Measurements from ENCODE around the gene JADE2.

Gene JADE2

DNA sequence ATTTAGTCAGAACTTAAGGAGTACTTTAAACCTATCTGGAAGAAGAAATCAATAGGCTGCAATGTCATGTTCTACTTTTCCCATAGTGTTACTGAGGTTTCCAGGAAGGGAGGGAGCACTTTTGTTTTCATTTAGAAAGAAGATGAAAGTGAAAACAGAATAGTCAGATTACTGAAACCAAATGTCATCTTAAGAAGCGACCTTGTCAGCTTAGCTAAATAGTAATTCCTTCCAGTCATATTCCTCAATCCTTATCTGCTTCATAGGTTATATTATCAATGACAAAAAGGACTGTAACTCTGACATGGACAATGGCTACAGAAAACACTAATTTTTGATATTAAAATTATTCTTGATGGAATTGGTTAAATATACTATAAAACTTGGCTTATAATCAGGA lies 79.4 kb downstream of the JADE2 start:
- no peak overlapping the region for H3K4me3 ChIP-seq (ENCODE audit: low read length)
- TF ChIP-seq, protein P1, sequence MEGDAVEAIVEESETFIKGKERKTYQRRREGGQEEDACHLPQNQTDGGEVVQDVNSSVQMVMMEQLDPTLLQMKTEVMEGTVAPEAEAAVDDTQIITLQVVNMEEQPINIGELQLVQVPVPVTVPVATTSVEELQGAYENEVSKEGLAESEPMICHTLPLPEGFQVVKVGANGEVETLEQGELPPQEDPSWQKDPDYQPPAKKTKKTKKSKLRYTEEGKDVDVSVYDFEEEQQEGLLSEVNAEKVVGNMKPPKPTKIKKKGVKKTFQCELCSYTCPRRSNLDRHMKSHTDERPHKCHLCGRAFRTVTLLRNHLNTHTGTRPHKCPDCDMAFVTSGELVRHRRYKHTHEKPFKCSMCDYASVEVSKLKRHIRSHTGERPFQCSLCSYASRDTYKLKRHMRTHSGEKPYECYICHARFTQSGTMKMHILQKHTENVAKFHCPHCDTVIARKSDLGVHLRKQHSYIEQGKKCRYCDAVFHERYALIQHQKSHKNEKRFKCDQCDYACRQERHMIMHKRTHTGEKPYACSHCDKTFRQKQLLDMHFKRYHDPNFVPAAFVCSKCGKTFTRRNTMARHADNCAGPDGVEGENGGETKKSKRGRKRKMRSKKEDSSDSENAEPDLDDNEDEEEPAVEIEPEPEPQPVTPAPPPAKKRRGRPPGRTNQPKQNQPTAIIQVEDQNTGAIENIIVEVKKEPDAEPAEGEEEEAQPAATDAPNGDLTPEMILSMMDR (conservative IDR thresholded peaks at IDR 0.05; ENCODE audit: low read depth, low read length): no peak
- no peak for DNase-seq (ENCODE audit: low read depth)

DNA sequence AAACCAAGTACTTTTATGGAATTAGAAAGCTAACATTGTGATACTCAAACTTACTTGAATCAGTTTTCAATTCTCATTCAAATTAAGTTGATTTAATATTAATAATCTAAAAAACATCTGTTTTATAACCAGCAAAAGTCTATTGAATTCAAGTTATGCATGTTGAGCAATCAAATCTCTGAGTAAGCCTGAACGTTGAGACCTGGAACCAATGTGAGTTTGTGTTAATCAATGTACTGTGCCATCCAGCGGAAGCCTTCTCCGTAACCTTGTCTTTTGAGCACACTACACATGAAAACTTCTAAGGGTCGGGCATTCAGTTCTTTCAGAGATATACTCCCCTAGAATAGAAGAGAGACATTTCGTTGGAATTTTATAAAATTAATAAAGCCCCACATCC lies 81.3 kb downstream of the JADE2 start:
- TF ChIP-seq, protein P1 (conservative IDR thresholded peaks at IDR 0.05; ENCODE audit: low read depth, low read length): no peak
- DNase-seq (ENCODE audit: low read depth): no peak
- H3K4me3 ChIP-seq (ENCODE audit: low read length): no peak overlapping the region

DNA sequence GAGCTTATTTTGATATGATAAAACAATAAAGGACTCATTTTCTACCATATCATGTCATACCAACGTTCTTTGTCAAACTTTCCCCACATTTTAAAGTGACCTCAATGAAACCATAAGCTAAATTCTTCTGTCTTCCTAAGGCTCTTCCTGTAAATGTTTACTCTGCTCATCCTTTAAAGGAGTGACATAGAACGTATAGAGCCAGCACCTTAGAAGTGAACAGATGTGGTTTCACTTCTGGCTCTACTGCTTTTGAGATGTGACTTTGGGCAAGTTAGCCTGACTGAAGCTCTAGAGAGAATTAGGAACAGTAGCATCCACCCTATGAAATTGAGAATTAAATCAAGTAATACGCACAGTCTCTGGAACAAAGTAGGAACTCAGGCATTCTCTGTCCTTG lies 83.1 kb downstream of the JADE2 start:
- no peak overlapping the region for H3K4me3 ChIP-seq (ENCODE audit: low read length)
- DNase-seq (ENCODE audit: low read depth): no peak
- TF ChIP-seq, protein P1 (conservative IDR thresholded peaks at IDR 0.05; ENCODE audit: low read depth, low read length): no peak

DNA sequence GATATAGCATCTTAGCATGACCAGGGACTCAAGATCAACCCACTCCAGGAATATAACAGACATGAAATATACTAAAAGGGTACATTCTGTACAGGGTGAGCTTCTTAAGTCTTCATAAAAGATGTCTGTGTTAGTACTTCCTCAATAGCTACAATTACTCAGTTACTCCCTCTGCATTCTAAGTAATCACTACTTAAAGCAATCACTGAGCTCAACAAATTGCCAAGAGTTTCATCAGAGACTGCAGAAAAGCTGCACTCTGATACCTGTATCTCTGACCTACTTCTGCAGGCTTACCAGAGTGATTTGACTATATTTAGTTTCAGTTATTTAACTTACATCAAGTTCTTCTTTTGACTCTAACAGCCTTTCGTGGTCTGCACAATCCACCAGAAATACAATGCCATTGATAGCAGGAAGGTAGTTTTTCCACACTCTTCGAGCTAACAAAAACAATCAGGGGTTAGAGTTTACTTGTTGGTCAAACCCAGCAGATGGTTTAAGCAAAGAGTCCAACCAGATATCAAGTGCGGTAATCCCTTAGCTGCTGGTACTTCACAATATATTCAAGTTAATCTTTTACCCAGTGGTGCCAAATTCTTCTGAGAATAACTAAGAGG lies 83.9 kb downstream of the JADE2 start:
- no peak overlapping the region for H3K4me3 ChIP-seq (ENCODE audit: low read length)
- TF ChIP-seq, protein P1 (conservative IDR thresholded peaks at IDR 0.05; ENCODE audit: low read depth, low read length): no peak
- DNase-seq (ENCODE audit: low read depth): no peak

DNA sequence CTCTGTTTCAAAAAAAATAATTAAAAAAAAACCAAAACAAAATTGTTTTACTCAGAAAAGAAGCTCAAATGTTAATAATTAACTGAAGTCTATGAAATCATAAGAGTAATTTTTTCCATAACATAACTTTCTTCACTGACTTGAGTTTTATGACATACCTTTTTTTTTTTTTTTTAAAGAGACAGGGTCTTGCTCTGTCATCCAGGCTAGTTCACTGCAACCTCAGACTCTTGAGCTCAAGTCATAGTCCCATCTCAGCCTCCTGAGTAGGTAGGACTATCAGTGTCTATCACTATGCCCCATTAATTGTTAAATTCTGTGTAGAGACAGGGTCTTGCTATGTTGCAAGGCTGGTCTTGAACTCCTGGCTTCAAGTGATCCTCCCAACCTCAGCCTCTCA lies 85.3 kb downstream of the JADE2 start:
- TF ChIP-seq, protein P1 (conservative IDR thresholded peaks at IDR 0.05; ENCODE audit: low read depth, low read length): no peak
- no peak overlapping the region for H3K4me3 ChIP-seq (ENCODE audit: low read length)
- DNase-seq (ENCODE audit: low read depth): no peak

DNA sequence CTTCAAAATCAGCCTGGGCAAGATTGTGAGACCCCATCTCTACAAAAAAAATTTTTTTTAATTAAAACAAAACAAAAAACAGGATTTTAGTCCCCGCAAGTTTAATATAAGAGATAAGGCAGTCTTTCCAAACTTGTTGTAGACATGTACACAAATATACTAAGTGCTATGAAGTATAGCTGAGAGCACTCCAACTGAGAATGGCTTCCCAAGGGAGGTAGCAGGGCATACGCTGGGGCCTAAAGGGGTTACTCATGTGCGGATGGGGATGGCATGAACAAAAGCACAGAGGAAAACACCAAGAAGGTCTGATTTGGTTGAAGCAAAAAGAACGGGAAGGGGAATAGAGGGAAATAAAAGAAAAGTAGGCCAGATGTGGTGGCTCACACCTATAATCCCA lies 86.0 kb downstream of the JADE2 start:
- TF ChIP-seq, protein P1 (conservative IDR thresholded peaks at IDR 0.05; ENCODE audit: low read depth, low read length): no peak
- no peak overlapping the region for H3K4me3 ChIP-seq (ENCODE audit: low read length)
- DNase-seq (ENCODE audit: low read depth): no peak

DNA sequence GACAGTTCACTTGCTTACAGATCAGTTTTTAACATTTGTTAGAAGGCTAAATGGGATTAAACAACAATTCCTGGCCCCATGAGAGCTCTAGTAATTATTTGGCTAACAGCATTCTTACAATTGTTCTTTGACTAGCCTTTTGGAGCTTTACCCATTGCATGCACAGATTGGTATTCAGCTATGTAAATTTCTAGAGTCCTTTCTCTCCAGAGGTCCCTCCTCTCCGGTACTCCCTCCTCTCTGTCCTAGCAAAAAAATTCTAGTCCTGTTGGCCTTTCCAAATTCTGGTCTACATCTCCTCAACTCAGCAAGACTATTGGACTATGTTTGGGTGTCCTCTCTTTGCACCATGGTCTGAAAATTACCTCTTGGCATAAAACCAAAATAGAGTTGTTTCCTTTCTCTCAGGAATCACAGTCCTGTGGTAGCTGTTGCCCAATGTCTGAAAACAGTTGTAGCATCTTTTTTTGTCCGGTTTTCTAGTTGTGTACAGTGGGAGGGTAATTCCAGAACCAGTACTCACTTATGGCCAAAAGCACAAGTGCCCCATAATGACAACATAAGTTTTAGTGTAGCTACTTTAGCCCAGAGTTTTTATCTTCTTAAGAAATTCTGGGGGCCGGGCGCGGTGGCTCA lies 89.1 kb downstream of the JADE2 start:
- DNase-seq (ENCODE audit: low read depth): no peak
- H3K4me3 ChIP-seq (ENCODE audit: low read length): no peak overlapping the region
- TF ChIP-seq, protein P1 (conservative IDR thresholded peaks at IDR 0.05; ENCODE audit: low read depth, low read length): no peak

Data from retinal pigment epithelial cell (primary cell).